ENCODE results near the gene SKAP1.

The SKAP1 gene

GRCh38 chr17:48121923-48122664, 307.9 kb downstream of the SKAP1 start:
- peak in 32 of 56 donors; percentile 9 to 72 (median 26) for DNase-seq

- DNase-seq, result peak in 3 of 56 donors; percentile 4 to 17 (median 16)
These were observed 316.8 kb downstream of the SKAP1 start for GRCh38 chr17:48113201-48113676.

GRCh38 chr17:48111937-48112241, 318.1 kb downstream of the SKAP1 start:
- DNase-seq, result no peak

GRCh38 chr17:48110761-48111160, 319.3 kb downstream of the SKAP1 start:
- DNase-seq, result no peak

- DNase-seq, result peak in 55 of 56 donors; percentile 64 to 98 (median 91)
These were observed 322.6 kb downstream of the SKAP1 start, which contains the start of gene SNX11 for GRCh38 chr17:48107137-48108055. Gene SNX11 (plus strand): TSS chr17:48107766. CDS start chr17:48112044, 4,278 bp downstream.

GRCh38 chr17:48106802-48107136, 323.2 kb downstream of the SKAP1 start:
- no peak for DNase-seq

GRCh38 chr17:48104440-48104839, 325.6 kb downstream of the SKAP1 start:
- no peak for DNase-seq

GRCh38 chr17:48102798-48103715, 327.0 kb downstream of the SKAP1 start:
- DNase-seq, result peak in 2 of 56 donors; percentile 12 to 14

- no peak for DNase-seq
These were observed 327.8 kb downstream of the SKAP1 start for GRCh38 chr17:48102043-48102750.

- peak; percentile 53 to 97 (median 90) for DNase-seq
These were observed 328.8 kb downstream of the SKAP1 start, which contains the start of gene CBX1 for GRCh38 chr17:48101012-48101720. Gene CBX1 (minus strand): TSS chr17:48101478. CDS start chr17:48077004, 24,474 bp downstream.

- DNase-seq, result peak in 25 of 56 donors; percentile 25 to 63 (median 49)
These were observed 329.4 kb downstream of the SKAP1 start for GRCh38 chr17:48100591-48101011.

GRCh38 chr17:48100160-48100559, 329.9 kb downstream of the SKAP1 start:
- DNase-seq, result no peak

GRCh38 chr17:48095611-48096010, 334.4 kb downstream of the SKAP1 start:
- no peak for DNase-seq

- DNase-seq, result no peak
These were observed 336.5 kb downstream of the SKAP1 start for GRCh38 chr17:48093341-48094045.

GRCh38 chr17:48084932-48085331, 345.1 kb downstream of the SKAP1 start:
- DNase-seq, result no peak
